DMS 273 (cell line): Measurements from ENCODE around the gene FGF22.
"Not testable (repeated sequence)": the region's sequence is repeated elsewhere in the genome, so short reads cannot be mapped to it uniquely, and the experiment has no call there.

Experiments
- DNase-seq: peaks from one replicate; lab custom pipeline; 2025; ENCODE audit not compliant: unreplicated experiment; lab: John Stamatoyannopoulos, UW

Gene FGF22

DNA sequence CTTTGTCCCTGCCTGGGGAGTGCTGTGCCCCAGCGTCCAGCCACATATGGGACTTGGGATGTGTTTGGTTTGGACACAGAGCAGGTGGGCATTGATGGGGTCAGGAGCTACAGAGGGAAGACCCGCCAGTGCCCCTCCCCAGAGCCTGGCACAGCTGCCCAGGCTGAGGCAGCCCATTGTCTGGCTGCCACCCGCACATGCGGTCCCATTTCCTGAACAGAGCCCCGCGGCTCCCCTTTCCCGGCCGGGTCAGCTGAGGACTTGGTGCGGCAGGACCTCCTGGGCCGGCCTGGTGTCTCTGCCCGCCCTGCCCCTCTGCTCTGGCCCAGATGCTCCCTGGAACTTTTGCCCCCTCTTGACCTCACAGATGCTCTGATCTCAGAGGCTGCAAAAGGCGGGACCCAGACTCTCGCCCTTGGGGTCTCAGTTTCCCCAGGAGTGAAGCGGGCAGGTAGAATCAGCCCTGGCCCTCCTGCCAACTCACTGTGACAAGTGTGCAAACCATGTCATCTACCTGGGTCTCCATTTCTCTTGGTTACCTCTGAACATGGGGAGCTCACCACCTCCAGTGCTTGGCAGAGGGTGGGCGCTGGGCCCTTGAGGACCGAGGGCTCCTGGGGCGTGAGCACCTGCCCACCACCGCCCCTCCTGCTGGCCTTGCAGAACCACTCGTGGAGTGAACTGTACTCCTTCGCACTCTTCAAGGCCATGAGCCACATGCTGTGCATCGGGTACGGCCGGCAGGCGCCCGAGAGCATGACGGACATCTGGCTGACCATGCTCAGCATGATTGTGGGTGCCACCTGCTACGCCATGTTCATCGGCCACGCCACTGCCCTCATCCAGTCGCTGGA lies 32.2 kb upstream of the FGF22 start:
- DNase-seq = no peak

DNA sequence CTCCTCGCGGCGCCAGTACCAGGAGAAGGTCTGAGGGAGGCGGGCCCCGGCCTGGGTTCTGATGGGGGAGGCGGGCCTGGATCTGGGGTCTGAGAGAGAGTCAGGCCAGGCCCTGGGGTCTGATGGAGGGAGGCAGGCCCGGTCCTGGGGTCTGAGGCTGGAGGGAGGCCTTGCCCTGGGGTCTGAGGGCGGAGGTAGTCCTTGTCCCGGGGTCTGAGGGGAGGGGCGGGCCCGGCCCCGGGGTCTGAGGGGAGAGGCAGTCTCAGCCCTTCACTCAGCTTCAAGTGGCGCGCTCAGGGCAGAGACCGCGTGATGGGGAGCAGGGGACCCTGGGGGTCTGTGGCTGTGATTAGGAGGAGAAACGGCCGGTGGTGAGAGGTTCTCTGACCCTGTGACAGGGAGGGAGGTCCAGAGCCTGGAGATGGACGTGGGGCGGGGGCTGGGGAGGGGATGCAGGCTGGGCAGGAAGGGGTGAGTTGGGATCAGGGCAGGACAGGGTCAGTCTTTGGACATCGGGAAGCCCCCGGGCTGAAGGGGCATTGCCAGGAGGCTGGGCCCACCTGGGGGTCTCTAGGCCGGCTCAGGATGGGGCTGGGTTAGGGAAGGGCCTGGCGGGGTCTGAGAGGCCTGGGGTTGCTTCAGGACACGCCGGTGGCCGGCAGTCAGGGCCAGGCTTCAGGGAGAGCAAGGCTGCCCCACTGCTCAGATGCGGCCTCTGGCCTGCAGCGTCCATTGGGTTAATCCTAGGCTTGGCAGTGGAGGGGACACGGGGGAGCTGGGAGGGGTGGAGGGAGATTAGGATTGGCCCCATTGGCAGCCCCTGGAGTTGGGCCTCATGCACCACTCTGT lies 31.3 kb upstream of the FGF22 start:
- DNase-seq = no peak

- DNase-seq = no peak
These were observed 30.7 kb upstream of the FGF22 start for GRCh38 chr19:609004-609346.

- no peak for DNase-seq
These were observed 29.4 kb upstream of the FGF22 start for GRCh38 chr19:610071-610800.

DNA sequence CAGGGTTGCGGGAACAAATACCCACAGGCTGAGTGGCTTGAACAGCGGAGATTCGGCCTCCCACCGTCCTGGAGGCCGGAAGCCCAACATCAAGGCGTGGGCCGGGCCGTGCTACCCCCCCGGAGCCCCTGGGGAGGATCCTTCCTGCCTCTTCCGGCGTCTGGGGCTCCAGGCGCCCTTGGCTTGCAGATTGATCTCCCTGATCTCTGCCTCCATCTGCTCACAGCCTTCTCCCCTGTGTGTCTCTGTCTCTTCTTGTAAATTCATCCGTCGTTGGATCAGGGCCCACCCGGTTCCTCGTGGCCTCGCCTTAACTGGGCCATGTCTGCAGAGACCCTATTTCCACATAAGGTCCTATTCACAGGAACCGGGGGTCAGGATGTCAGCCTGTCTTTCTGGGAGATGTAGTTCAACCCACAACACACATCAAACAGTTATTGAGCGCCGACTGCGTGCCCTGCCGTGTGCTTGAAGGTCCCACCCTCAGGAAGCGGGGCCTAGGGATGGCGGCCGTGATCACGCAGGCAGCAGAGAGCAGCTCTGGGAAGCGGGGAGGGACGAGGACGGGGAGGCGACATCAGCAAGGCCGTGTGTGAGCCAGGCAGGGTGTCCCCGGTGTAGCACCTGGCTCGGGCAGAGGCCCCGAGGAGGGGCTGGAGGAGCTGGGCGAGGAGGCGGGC lies 28.7 kb upstream of the FGF22 start:
- peak; percentile 90 for DNase-seq

GRCh38 chr19:611481-611868 lies 28.2 kb upstream of the FGF22 start:
- DNase-seq = no peak

DNA sequence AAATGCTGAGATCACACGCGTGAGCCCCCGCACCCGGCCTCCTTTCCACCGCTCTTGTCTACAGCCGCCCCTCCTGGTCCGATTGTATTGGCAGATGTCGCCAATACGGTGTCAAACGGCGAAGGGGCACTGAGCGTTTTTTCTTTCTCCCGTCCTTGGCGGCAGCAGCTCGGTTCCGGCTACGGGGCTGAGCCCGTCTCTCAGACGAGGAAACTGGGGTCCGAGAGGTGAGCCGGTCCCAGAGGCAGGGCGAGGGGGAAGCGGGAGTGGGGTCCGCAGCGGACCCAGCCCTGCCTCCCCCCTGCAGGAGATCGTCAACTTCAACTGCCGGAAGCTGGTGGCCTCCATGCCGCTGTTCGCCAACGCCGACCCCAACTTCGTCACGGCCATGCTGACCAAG lies 26.7 kb upstream of the FGF22 start:
- no peak for DNase-seq

DNA sequence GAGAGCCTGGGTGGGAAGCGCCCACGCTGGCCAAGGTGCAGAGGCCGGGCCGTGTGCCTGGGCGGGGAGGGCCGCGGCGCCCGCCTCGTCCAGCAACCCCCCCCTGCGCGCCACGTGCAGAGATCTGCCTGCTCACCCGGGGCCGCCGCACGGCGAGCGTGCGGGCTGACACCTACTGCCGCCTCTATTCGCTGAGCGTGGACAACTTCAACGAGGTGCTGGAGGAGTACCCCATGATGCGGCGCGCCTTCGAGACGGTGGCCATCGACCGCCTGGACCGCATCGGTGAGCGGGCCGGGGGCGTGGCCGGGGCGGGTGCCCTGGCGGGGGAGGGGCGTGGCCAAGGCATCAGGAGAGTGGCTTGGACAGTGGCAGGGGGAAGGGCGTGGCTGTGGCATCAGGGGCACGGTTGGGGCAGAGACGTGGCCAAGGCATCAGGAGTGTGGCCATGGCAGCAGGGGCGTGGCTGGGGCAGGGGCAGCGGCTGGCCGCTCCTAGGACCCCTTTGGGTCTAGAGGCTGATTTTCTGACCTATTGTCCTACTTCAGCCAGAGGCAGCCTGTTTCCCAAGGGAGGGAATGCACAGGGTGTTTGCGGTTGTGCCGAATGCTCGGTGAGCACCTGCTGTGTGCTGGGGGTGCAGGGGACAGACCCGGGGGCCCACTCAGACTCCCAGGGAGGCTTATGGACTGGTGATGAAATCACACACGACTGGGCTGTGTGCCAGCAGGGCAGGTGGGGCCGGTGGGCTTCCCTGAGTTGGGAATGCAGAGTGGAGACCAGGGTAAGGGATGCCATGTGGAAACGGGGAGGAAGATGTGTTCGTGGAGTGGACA lies 25.7 kb upstream of the FGF22 start:
- no peak for DNase-seq

GRCh38 chr19:615619-616018 lies 24.1 kb upstream of the FGF22 start:
- DNase-seq = no peak

DNA sequence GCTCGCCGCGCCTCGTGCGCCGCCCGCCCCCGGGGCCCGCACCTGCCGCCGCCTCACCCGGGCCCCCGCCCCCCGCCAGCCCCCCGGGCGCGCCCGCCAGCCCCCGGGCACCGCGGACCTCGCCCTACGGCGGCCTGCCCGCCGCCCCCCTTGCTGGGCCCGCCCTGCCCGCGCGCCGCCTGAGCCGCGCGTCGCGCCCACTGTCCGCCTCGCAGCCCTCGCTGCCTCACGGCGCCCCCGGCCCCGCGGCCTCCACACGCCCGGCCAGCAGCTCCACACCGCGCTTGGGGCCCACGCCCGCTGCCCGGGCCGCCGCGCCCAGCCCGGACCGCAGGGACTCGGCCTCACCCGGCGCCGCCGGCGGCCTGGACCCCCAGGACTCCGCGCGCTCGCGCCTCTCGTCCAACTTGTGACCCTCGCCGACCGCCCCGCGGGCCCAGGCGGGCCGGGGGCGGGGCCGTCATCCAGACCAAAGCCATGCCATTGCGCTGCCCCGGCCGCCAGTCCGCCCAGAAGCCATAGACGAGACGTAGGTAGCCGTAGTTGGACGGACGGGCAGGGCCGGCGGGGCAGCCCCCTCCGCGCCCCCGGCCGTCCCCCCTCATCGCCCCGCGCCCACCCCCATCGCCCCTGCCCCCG lies 23.5 kb upstream of the FGF22 start:
- DNase-seq = no peak

GRCh38 chr19:616747-617526 lies 22.7 kb upstream of the FGF22 start:
- no peak for DNase-seq

GRCh38 chr19:617551-618246 lies 22.0 kb upstream of the FGF22 start:
- no peak for DNase-seq

- no peak for DNase-seq
These were observed 21.4 kb upstream of the FGF22 start for GRCh38 chr19:618247-618619.

- no peak for DNase-seq
These were observed 20.9 kb upstream of the FGF22 start for GRCh38 chr19:618674-619285.

DNA sequence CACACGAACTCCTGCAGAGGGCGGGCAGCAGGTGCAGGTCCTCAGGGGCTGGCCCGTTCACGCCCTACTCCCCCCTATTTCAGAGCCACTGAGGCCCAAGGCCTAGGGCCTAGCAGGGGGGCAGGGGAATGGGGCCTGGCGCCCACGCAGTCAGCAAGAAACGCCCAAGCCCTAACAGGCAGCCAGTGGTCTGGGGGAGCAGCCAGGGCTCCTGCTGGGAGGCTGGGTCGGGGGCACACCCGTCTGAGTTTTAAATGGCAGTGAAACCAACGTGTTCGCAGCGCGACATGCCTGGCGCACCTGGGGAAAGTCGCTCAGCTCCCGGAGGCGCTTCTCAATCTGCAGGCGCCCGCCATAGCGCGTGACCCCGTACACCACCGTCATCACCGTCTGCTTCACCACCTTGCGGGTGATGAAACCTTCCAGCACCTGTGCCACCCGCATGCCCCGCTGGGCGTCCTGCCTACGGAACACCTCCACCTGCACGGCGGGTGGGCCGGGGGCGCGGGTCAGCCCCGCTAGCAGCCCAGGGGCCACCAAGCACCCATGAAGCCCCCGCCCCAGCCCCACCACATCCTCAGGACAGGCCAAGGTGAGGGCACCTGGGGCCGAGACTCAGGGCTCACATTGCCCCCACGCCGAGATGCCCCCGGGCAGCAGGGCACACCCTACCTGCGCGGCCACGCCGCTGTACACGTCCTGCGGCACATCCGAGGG lies 20.2 kb upstream of the FGF22 start:
- DNase-seq = no peak

DNA sequence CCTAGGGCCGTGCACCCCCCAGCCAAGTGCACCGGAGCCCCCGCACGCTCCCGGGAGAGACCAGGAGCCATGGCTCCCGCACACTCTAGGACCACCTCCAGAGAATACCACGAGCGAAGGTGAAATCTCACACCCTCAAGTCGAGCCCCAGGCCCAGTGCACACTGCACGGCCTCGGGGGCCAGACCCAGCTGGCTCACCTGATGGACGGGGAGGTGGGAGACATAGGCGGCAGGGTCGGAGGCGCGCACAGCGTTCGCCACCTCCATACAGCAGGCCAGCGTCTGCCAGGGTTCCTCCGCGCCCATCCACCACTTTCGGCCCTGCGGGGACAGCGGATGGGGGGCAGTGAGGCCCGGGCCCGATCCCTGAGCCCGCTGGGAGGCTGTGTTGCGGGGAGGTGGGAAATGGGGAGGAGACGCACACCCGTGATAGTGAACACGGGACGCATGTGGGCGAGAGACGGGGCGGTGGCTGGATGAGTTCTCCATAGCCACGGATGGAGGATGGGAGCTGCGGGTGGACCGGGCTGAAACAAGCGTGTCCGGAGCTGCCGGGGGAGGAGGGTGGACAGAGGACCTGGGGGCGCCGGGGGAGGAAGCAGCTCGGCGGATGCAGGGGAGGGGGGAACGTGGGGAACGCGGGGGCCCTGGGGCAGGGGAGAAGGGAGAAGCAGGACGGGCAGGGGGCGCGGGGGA lies 19.4 kb upstream of the FGF22 start:
- no peak for DNase-seq

- DNase-seq = not testable (repeated sequence)
These were observed 18.5 kb upstream of the FGF22 start for GRCh38 chr19:621191-621590.
